Epidermal melanocyte (primary cell): Measurements from ENCODE around the gene RGN.
"Not testable (repeated sequence)": the region's sequence is repeated elsewhere in the genome, so short reads cannot be mapped to it uniquely, and the experiment has no call there.

Experiments used
- DNase-seq: peaks from one replicate; pipeline ENCODE4 v3.0.0; 2011; ENCODE audit warnings: low spot score; ENCODE audit not compliant: insufficient read length

Gene RGN

DNA sequence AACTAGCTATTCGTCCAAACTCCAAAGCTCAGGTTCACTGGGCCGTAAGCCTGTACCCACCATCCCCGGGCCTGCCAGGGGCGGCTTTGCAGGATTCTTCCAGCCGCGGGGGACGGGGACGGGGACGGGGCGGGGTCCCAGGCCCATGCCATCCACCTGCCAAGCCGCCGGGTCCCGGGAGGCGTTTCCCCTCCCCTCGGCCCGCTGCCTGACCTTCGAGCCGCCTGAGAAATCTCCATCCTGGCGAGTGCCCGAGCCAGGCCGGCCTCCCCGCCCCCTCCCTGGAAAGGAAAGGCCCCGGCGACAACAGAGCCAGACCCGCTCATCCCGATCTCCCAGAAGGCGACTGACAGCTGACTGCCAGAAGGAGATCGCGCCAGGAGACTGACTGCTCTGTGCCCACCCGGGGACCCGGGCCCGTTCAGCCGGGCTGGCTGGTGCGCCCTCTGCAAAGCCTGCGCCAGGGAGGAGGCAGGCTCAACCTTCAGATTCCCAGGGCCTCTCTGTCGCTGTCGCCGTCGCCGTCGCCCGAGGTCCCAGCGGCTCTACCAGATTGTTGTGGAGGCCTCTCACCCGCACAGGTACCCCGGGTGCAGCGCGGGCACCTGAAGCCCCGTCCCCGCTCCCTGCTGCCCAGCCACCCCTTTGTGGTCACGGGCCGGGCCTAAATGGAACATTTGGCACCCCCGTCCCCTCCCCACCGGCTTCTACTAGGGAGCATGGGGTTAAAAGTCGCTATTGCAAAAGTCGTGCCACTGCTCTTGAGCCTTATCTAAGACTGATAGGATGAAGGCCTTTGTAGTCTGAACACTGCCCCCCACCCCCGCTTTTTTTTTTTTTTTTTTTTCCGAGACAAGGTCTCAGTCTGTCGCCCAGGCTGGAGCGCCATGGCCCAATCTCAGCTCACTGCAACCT lies at the start of gene RGN:
Gene RGN (plus strand): TSS at position 315 of the 915 bp plus-strand sequence. CDS start 2,702 bp downstream, outside the sequence.
- DNase-seq = no peak

DNA sequence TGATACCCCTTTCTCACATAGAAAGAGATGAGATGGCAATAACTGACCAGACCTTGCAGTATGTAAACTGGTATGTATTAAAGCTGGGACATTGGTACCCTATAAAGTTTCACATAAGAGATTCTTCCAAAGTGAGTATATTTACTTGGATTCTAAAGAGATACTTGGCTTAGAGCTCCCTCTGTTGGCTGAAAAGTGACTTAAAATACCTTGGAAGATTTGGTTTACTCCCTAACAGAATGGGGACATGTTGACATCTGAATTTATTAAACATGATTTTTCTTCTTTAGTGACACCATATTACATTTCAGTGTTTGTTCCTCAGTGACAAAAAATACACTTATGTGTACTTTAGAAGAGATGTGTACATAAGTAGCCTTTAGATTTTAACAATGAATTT lies 47.9 kb upstream of the RGN start:
- peak; percentile 24 for DNase-seq

DNA sequence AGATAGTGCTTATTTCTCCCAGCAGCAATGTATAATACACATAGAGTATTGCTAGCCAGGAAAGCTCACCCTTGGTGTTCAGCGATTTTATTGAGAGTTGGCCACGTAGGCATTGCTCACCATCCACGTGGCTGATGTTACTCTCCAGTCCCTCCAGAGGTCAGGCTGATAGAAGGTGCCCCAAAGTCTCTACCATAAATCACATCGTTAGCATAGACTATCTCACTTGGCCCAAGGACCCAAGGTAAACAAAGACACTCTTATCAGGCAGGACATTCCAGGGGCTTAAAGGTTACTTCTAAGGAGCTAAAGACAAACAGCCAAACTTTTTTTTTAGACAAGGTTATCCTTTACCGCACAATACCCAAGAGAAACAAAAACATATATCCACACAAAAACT lies 30.3 kb upstream of the RGN start:
- DNase-seq = no peak

DNA sequence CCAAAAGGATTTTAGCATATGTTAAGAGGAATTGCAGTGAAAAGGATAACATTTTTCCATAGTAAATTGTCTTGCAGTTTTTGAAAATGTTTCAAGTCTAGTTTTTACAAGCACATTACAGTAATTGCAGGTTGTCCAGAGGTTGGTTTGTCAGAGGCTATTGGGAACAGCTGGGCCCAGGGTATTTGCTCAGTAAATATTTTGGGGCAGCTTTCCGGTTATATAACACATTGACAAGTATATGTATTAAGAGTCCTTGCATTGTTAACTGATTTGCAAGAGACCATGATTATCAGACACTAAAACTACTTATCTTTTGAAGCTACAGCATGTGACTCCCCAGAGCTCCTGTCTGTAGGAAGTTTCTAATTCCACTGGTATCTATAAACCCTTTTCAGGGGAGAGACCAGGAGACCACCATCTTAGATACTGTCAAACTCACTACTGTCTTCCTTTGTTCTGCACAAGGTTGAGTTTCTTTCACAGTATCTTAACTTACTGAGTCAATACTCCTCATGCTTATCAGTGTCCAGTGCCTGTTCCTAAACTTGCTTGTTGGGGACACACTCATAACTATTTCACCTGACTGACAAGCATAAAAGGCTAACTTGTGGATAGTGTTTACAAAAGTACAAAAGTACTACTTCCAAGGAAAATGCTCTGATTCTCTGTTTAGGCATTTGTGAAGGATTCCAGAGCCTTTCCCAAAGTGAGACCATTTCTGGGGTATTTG lies 18.9 kb upstream of the RGN start:
- DNase-seq = no peak

DNA sequence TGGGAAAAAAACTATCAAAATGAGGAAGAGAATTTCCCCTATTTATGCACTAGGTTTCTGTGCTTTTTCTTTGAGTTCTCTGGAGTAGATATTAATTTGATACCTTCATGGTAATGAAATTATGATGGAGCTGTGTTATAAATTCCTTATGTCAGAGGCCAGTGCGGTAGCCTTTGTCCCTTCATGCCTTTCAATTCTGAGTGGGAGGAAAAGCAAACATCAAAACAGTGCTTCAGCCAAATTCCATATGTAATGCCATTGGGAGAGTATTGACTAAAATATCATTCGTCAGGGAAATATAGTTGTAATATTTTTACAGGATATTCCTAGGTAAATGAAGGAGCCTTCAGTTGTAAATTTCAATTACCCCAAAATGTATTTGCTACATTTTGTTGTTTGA lies 17.5 kb upstream of the RGN start:
- DNase-seq = no peak

DNA sequence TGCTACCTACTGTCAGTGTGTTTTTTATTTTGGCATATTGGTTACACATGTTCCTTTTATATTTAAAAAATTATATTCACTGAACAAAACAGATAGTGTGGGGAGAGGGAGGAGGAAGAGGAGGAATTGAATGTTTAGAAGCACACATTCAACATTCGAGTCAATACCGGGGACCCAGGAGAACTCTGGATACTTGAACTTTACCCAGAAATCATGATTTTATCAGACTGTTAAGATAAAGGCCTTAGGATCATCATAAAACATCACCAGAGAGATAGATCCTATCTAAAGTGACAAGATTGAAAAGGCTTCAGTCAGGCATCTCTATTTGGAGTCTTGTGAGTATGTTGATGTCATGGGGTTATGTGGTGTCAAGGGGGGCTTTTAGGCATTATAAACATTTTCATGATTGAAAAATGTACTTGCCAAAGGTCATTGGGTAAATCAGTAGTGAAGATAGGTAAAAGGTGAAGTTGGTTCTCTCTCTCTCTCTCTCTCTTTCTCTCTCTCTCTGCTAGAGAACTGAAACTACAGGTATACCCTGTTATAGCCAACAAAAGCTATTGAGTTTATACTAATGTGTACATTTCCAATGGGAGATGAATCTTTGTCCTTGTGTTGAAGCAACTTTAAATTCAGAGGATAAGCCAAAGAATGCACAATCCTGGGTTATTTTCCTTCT lies 16.9 kb upstream of the RGN start:
- DNase-seq = no peak

DNA sequence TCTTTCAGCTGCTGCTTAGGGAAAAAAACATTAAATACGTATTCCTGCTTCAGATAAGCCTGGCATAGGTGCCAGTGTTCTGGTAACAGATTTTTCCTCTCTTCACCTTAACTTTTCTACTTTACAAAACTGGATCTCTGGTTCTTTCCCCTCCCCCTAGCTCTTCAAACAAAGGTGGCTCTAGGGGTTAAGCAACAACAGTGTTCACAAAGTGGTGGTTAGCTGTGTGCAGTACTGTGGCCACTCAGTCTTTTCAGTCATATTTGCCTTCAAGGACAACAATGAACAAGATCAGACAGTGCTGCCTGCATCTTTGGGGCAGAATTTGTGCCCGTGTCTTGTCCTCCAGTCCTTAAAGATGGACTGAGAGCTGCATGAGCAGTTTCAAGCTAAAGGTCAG lies 15.1 kb upstream of the RGN start:
- no peak for DNase-seq

DNA sequence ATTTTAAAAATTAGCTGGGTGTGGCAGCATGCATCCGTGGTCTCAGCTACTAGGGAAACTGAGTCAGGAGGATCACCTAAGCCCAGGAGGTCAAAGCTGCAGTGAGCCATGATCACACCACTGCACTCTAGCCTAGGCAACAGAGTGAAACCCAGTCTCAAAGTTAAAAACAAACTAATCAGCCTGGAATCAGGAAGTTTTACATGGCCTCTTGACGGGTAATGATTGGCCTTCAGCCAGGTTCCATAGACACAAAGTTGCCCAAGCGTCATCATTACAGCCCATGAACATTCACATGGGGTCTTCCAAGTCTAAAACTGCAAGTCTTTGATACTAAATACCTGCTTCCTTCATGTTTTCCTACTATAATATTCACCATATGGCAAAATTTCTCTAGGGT lies 10.0 kb upstream of the RGN start:
- no peak for DNase-seq

DNA sequence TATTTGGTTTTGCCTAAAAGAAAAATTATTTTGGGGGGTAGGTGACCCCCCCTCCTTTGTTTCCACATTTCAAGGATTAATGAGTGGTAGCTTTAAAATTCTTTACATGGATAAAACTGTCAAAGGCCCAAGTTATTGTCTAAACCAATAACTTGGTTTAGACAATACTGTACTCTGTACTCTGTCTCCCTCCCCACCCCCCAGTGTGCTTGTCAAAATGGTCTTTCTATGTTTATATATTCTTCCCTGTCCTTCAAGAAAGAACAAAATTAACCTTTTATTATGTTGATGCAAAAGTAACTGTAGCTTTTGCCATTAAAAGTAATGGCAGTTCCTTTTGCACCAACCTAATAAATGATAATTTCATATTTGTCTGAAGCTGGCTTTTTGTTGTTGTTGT lies 9.5 kb upstream of the RGN start:
- no peak for DNase-seq

DNA sequence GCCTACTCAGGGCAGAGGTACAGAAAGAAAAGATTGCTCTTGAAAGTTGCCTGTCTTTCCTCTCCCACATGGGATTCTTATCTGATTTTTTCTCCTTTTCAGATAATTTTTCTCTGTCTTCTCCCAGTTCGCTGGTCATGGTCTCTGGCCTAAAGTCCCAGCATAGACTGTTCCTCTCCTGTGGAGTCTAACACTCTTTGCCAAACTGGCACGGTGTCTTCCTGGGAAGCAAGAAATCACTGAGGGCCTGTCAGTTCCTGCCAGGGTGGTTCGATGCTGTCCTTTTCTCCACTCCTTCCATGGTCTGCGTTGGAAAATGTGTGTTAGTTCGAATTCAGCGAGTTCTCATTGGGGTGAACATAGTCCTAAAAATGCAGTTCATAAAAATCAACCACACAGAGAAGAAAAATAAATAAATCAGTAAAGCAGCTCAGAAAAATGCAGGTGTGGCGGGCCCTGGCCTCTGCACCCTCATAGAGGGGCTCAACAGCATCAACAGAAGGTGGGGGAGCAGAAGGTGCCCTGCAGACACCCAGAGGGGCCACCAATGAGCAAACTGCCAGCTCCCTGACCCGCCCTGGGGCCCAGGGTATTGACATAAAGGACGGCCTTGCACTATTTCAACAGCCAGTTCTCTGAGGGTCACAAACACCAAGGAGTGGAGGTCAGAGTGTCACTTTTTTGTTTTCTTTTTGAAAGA lies 2.1 kb downstream of the RGN start:
- DNase-seq = no peak

DNA sequence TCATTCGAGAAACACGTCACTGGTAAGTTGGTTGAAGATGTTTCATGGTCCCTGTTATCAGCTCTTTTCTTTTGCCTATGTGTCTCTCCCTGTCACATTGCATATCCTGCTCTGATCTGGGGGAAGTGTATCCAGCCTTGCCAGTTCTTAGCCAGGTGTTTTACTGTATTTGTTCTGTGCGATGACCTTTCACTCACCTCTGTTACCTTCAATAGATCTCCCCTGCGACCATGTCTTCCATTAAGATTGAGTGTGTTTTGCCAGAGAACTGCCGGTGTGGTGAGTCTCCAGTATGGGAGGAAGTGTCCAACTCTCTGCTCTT lies 2.6 kb downstream of the RGN start:
- DNase-seq = no peak

DNA sequence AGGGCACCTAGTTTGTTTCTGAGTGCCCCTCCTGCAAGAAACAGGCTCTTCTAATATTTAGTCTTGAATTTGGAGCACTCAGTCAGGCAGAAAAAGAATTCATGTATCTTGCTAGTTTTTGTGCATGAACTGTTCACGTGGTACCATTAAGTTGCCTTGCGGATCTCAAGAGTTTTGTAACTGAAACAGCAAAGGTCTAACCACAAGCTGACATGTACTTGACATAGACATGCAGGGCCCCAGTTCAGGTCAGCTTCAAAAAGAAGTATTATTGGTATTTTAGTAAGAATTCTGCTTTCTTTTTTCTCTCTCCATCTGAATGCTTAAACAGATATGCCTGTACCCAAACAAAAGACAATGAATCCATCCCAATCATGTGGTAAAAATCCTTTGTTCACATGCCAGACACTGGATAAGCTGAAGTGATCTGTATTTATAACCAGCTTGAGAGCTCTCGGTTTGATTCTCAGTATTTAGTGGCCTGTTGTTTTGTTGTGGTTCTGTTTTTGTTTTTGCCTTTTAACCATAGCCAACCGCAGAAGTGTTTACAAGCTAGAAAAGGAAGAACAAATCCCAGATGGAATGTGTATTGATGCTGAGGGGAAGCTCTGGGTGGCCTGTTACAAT lies 13.0 kb downstream of the RGN start:
- no peak for DNase-seq

DNA sequence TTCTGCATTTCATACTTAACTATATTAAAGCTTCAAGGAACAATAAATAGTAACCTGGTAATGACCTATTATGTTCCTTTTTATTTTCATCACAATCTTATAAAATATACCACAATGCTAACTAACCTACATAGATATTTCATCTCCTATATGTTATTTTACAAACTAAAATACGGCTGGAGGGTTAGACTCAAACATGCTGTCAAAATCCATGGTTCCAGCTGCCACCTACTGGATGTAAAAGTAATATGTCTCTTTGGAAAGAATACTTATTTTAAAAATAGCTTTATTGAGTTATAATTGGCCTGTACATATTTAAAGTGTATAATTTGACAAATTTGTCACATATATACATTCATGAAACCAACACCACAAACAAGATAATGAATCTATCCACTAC lies 15.0 kb downstream of the RGN start:
- no peak for DNase-seq

DNA sequence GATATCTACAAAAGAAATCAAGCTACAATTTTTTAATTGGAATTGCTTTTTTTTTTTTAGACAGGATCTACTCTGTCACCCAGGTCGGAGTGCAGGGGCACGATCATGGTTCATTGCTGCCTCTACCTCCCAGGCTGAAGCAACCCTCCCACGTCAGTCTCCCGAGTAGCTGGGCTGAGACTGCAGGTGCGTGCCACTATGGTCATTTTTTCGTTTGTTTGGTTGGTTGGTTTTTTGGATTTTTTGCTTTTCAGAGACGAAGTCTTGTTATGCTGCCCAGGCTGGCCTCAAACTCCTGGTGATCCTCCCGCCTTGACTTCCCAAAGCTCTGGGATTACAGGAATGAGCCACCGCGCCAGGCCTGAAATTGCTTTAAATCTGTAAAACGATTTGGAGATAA lies 15.6 kb downstream of the RGN start:
- DNase-seq = no peak

DNA sequence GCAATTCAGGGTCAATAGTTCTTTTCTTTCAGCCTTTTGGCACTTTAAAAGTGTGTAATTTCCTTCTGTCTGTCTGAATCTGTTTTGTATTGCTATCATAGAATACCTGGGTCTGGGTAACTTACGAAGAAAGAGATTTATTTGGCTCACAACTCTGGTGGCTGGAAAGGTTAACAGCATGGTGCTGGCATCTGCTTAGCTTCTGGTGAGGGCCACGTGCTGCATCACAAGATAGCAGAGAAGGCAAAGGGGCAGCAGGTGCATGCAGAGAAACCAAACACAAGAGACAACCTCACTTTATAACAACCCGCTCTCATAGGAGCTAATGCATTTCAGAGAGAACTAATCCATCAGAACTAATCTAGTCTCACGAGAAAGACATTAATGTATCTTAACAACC lies 18.8 kb downstream of the RGN start:
- DNase-seq = no peak

DNA sequence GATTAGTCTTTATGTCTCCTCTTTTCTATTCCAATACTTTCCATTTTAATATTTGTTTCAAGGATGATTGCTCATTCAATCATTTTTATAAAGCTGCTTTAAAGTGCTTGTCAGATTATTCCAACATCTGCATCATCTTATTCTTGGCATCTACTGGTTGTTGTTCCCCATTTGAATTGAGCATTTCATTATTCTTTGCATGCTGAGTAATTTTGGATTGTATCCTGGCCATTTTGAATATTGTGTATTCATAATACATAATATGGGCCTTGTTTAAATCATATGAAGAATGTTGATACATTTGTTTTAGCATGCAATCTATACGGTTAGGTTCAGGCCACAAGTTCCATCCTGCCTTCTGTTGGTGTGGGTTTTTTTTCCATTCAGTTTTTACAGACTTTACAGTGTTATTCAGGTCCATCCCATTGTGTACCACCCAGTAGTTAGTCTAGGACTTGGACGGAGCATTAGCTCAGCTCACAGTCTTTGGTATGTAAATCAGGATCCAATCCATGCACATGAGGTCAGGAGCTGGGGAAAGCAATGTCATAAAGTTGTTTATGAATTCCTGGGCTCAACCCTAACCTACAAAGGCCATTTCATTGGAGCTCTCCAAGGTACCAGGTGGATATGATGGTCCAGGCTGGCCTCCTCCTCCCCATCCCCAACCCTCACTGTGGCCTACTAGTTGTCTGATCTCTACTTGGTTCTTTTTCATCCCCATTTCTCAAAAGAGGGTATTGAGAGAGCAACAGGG lies 20.3 kb downstream of the RGN start:
- DNase-seq = no peak

DNA sequence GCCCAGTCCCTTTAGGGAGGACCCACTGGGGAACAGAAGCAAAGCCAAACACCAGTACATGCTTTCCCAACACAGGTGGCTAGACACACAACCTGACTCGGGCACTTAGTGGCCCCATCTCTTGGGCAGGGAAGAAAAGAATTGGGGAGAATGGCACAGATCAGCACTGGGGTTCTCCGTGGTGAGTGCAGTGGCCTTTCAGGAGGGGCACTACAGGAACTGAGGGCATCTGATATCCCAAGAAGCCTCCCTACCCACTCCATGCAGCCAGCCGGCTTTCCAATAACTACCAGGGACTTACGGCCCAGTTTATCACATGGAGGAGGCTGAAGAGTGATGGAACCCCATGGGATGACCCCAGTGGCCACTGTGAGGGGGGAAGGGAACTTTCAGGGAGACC lies 23.0 kb downstream of the RGN start:
- DNase-seq = no peak

DNA sequence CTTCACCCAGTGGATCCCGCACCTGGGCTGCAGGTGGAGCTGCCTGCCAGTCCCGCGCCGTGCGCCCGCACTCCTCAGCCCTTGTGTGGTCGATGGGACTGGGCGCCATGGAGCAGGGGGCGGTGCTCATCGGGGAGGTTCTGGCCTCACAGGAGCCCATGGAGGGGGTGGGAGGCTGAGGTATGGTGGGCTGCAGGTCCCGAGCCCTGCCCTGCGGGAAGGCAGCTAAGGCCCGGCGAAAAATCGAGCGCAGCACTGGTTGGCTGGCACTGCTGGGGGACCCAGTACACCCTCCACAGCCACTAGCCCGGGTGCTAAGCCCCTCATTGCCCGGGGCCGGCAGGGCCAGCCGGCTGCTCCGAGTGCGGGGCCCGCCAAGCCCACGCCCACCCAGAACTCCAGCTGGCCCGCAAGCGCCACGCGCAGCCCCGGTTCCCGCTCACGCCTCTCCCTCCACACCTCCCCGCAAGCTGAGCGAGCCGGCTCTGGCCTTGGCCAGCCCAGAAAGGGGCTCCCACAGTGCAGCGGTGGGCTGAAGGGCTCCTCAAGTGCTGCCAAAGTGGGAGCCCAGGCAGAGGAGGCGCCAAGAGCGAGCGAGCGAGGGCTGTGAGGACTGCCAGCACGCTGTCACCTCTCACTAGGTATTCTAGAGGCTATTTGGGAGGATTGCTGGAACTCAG lies 32.8 kb downstream of the RGN start:
- DNase-seq = not testable (repeated sequence)

DNA sequence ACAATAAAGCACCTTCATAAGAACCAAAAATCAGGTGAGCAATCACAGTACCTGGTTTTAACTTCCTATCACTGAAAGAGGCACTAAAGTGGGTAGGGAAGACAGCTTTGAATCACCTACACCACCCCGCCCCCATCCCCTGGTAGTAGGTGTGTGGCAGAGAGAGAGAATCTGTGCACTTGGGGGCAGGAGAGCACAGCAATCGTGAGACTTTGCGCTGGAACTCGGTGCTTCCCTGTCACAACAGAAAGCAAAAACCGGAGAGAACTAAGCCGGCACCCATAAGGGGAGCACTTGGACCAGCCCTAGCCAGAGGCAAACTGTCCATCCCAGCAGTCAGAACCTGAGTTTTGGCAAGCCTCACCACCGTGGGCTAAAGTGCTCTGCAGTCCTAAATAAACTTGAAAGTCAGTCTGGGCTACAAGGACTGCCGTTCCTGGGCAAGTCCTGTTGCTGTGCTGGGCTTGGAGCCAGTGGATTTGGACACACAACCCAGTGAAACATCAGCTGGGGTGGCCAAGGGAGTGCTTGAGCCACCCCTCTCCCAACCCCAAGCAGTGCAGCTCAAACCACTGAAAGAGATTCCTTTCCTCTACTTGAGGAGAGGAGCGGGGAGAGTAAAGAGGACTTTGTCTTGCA lies 34.2 kb downstream of the RGN start:
- no peak for DNase-seq
